ENCODE data around the gene PPFIBP1. TPM values are rescaled to one million over a fixed set of nuclear protein-coding genes. Genes with fewer than 3 reads are reported as not detected.
"Not testable (repeated sequence)": the region's sequence is repeated elsewhere in the genome, so short reads cannot be mapped to it uniquely, and the experiment has no call there.

The PPFIBP1 gene
- total RNA-seq, 1 experiment from 2014 or later = 45.4 TPM

GRCh38 chr12:27627123-27627852 lies 103.3 kb downstream of the PPFIBP1 start:
- peak; percentile 84 for DNase-seq (ENCODE audit: low read depth)

- DNase-seq (ENCODE audit: low read depth) = peak; percentile 66
Observed at GRCh38 chr12:27627853-27628469, 104.0 kb downstream of the PPFIBP1 start.

GRCh38 chr12:27630219-27630618 lies 106.2 kb downstream of the PPFIBP1 start:
- DNase-seq (ENCODE audit: low read depth) = not testable (repeated sequence)

GRCh38 chr12:27631365-27631764 lies 107.4 kb downstream of the PPFIBP1 start:
- DNase-seq (ENCODE audit: low read depth) = no peak

- DNase-seq (ENCODE audit: low read depth) = peak; percentile 30
Observed at GRCh38 chr12:27631813-27632491, 107.9 kb downstream of the PPFIBP1 start.

GRCh38 chr12:27635349-27635972 lies 111.5 kb downstream of the PPFIBP1 start:
- peak; percentile 66 for DNase-seq (ENCODE audit: low read depth)

- not testable (repeated sequence) for DNase-seq (ENCODE audit: low read depth)
Observed at GRCh38 chr12:27636569-27636968, 112.6 kb downstream of the PPFIBP1 start.

- DNase-seq (ENCODE audit: low read depth) = no peak
Observed at GRCh38 chr12:27637524-27637923, 113.5 kb downstream of the PPFIBP1 start.

GRCh38 chr12:27639265-27639664 lies 115.3 kb downstream of the PPFIBP1 start:
- no peak for DNase-seq (ENCODE audit: low read depth)

- DNase-seq (ENCODE audit: low read depth) = not testable (repeated sequence)
Observed at GRCh38 chr12:27640566-27641200, 116.7 kb downstream of the PPFIBP1 start.

- DNase-seq (ENCODE audit: low read depth) = not testable (repeated sequence)
Observed at GRCh38 chr12:27642361-27642760, 118.4 kb downstream of the PPFIBP1 start.

- DNase-seq (ENCODE audit: low read depth) = not testable (repeated sequence)
Observed at GRCh38 chr12:27642892-27643291, 118.9 kb downstream of the PPFIBP1 start.

- DNase-seq (ENCODE audit: low read depth) = no peak
Observed at GRCh38 chr12:27644158-27644845, 120.3 kb downstream of the PPFIBP1 start.

- DNase-seq (ENCODE audit: low read depth) = no peak
Observed at GRCh38 chr12:27645671-27646070, 121.7 kb downstream of the PPFIBP1 start.

GRCh38 chr12:27646149-27646548 lies 122.1 kb downstream of the PPFIBP1 start:
- no peak for DNase-seq (ENCODE audit: low read depth)

GRCh38 chr12:27650011-27650410 lies 126.0 kb downstream of the PPFIBP1 start:
- DNase-seq (ENCODE audit: low read depth) = no peak

GRCh38 chr12:27651201-27651600 lies 127.2 kb downstream of the PPFIBP1 start:
- DNase-seq (ENCODE audit: low read depth) = peak; percentile 51

GRCh38 chr12:27652174-27652763 lies 128.3 kb downstream of the PPFIBP1 start:
- peak; percentile 79 for DNase-seq (ENCODE audit: low read depth)

GRCh38 chr12:27653661-27654060 lies 129.7 kb downstream of the PPFIBP1 start:
- DNase-seq (ENCODE audit: low read depth) = no peak

GRCh38 chr12:27655476-27655875 lies 131.5 kb downstream of the PPFIBP1 start:
- not testable (repeated sequence) for DNase-seq (ENCODE audit: low read depth)

GRCh38 chr12:27657296-27657695 lies 133.3 kb downstream of the PPFIBP1 start:
- DNase-seq (ENCODE audit: low read depth) = no peak

All from M059J (cell line).